Neural crest cell (in vitro differentiated cells): Measurements from ENCODE around the gene PRKN. TPM values are rescaled to one million over a fixed set of nuclear protein-coding genes. Genes with fewer than 3 reads are reported as not detected.
A peak's percentile ranks its signal among the peaks of the same experiment; 100 is the strongest.

Source experiments
- DNase-seq: peaks from one replicate; pipeline ENCODE4 v3.0.0; 2021; ENCODE audit warnings: low read depth, mixed read lengths, low spot score
- H3K27ac Mint-ChIP-seq: one replicate; pipeline ENCODE4 v1.8.0; 2021; ENCODE audit warnings: mild to moderate bottlenecking, mixed read lengths; ENCODE audit not compliant: unreplicated experiment
- H3K27me3 Mint-ChIP-seq: 2 replicates; pipeline ENCODE4 v1.8.0; 2021; ENCODE audit warnings: low read depth, mild to moderate bottlenecking, mixed read lengths
- H3K36me3 Mint-ChIP-seq: 2 replicates; pipeline ENCODE4 v1.8.0; 2021; ENCODE audit warnings: low read depth, mild to moderate bottlenecking, mixed read lengths
- H3K4me1 Mint-ChIP-seq: 2 replicates; pipeline ENCODE4 v1.8.0; 2021; ENCODE audit warnings: mixed read lengths
- H3K4me3 Mint-ChIP-seq: one replicate; pipeline ENCODE4 v1.8.0; 2021; ENCODE audit warnings: mild to moderate bottlenecking, mixed read lengths
- H3K9me3 Mint-ChIP-seq: 2 replicates; pipeline ENCODE4 v1.8.0; 2021; ENCODE audit warnings: mixed read lengths
- total RNA-seq: library from RNA; stranded (reverse); gene quantifications from 2 replicates; pipeline ENCODE4 v1.2.1, GENCODE V29; 2021
- TF ChIP-seq, protein P1 (sequence below): fragments of 200-600 bp; sonication (generic); conservative IDR thresholded peaks from 2 replicates; pipeline ENCODE4 v1.5.0; 2021; ENCODE audit warnings: antibody characterized with exemption, mild to moderate bottlenecking

Gene PRKN
- total RNA-seq, 1 donor from 2014 or later: 3.2 TPM

GRCh38 chr6:161683400-161683799 lies 1044.2 kb downstream of the PRKN start:
- TF ChIP-seq, protein P1, sequence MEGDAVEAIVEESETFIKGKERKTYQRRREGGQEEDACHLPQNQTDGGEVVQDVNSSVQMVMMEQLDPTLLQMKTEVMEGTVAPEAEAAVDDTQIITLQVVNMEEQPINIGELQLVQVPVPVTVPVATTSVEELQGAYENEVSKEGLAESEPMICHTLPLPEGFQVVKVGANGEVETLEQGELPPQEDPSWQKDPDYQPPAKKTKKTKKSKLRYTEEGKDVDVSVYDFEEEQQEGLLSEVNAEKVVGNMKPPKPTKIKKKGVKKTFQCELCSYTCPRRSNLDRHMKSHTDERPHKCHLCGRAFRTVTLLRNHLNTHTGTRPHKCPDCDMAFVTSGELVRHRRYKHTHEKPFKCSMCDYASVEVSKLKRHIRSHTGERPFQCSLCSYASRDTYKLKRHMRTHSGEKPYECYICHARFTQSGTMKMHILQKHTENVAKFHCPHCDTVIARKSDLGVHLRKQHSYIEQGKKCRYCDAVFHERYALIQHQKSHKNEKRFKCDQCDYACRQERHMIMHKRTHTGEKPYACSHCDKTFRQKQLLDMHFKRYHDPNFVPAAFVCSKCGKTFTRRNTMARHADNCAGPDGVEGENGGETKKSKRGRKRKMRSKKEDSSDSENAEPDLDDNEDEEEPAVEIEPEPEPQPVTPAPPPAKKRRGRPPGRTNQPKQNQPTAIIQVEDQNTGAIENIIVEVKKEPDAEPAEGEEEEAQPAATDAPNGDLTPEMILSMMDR: no peak
- Mint-ChIP-seq H3K27me3 (no peaks in the 10 kb centered on the region), H3K36me3 (no peaks in the 10 kb centered on the region), H3K27ac (no peak overlapping the region), H3K4me3 (no peak overlapping the region), H3K4me1 (no peaks in the 10 kb centered on the region), H3K9me3 (no peaks in the 10 kb centered on the region)
- no peak for DNase-seq

GRCh38 chr6:161682982-161683381 lies 1044.6 kb downstream of the PRKN start:
- no peak for DNase-seq
- H3K4me3 Mint-ChIP-seq: no peak overlapping the region
- no peaks in the 10 kb centered on the region for H3K27me3 Mint-ChIP-seq
- TF ChIP-seq, protein P1: no peak
- no peaks in the 10 kb centered on the region for H3K4me1 Mint-ChIP-seq
- H3K9me3 Mint-ChIP-seq: no peaks in the 10 kb centered on the region
- H3K27ac Mint-ChIP-seq: peak overlapping the region; percentile 7
- H3K36me3 Mint-ChIP-seq: no peaks in the 10 kb centered on the region

GRCh38 chr6:161679980-161680538 lies 1047.5 kb downstream of the PRKN start:
- no peaks in the 10 kb centered on the region for H3K36me3 Mint-ChIP-seq
- TF ChIP-seq, protein P1: no peak
- H3K27me3 Mint-ChIP-seq: no peaks in the 10 kb centered on the region
- H3K9me3 Mint-ChIP-seq: no peaks in the 10 kb centered on the region
- H3K4me1 Mint-ChIP-seq: no peaks in the 10 kb centered on the region
- H3K4me3 Mint-ChIP-seq: no peak overlapping the region
- no peak overlapping the region for H3K27ac Mint-ChIP-seq
- DNase-seq: no peak

GRCh38 chr6:161677188-161677587 lies 1050.4 kb downstream of the PRKN start:
- H3K27me3 Mint-ChIP-seq: no peaks in the 10 kb centered on the region
- TF ChIP-seq, protein P1: no peak
- H3K4me1 Mint-ChIP-seq: no peaks in the 10 kb centered on the region
- no peak overlapping the region for H3K27ac Mint-ChIP-seq
- H3K9me3 Mint-ChIP-seq: no peaks in the 10 kb centered on the region
- H3K4me3 Mint-ChIP-seq: no peak overlapping the region
- no peaks in the 10 kb centered on the region for H3K36me3 Mint-ChIP-seq
- no peak for DNase-seq

GRCh38 chr6:161676586-161676985 lies 1051.0 kb downstream of the PRKN start:
- DNase-seq: no peak

More at GRCh38 chr6:161676586-161676985, 1051.0 kb downstream of the PRKN start:
- Mint-ChIP-seq H3K27me3 (no peaks in the 10 kb centered on the region), H3K36me3 (no peaks in the 10 kb centered on the region), H3K4me3 (no peak overlapping the region), H3K27ac (no peak overlapping the region), H3K9me3 (no peaks in the 10 kb centered on the region), H3K4me1 (no peaks in the 10 kb centered on the region)
- TF ChIP-seq, protein P1: no peak
